IgD-negative memory B cell (primary cell): Measurements from ENCODE around the gene FGF5. TPM values are rescaled to one million over a fixed set of nuclear protein-coding genes. Genes with fewer than 3 reads are reported as not detected.
"Not testable (repeated sequence)": the region's sequence is repeated elsewhere in the genome, so short reads cannot be mapped to it uniquely, and the experiment has no call there.

Experiments used
- H3K27ac Mint-ChIP-seq, 3 donors: one replicate each; pipeline ENCODE4 v1.8.0; 2020 to 2022; ENCODE audit warnings: mild to moderate bottlenecking in 3 of 3, mixed read lengths in 3 of 3, moderate library complexity in 1 of 3
- H3K27me3 Mint-ChIP-seq: one replicate; pipeline ENCODE4 v1.8.0; 2021; ENCODE audit warnings: mixed read lengths
- H3K36me3 Mint-ChIP-seq: one replicate; pipeline ENCODE4 v1.8.0; 2020; ENCODE audit warnings: mild to moderate bottlenecking, mixed read lengths
- H3K4me1 Mint-ChIP-seq, 3 donors: one replicate each; pipeline ENCODE4 v1.8.0; 2020 to 2022; ENCODE audit warnings: mixed read lengths in 3 of 3, mild to moderate bottlenecking in 1 of 3
- H3K4me3 Mint-ChIP-seq, 4 donors: one replicate each; pipeline ENCODE4 v1.8.0; 2020 to 2022; ENCODE audit warnings: mild to moderate bottlenecking in 4 of 4, mixed read lengths in 4 of 4, moderate library complexity in 3 of 4
- H3K9me3 Mint-ChIP-seq, 3 donors: one replicate each; pipeline ENCODE4 v1.8.0; 2020 to 2021; ENCODE audit warnings: mixed read lengths in 3 of 3, mild to moderate bottlenecking in 1 of 3
- polyA plus RNA-seq: library from polyadenylated mRNA; unstranded; fragments of 300-500 nt; fragmentation: Illumina TruSeq; gene quantifications from one replicate; pipeline ENCODE4 v1.2.3, GENCODE V29; 2021

FGF5 gene
- polyA plus RNA-seq, 1 donor from 2014 or later = not detected

GRCh38 chr4:80295336-80295735 is 28.9 kb downstream of the FGF5 start:
- Mint-ChIP-seq H3K36me3 (no peaks in the 10 kb centered on the region), H3K4me3 (no peak overlapping the region), H3K4me1 (no peaks in the 10 kb centered on the region), H3K27me3 (peaks cover 7% of the 10 kb centered on the region), H3K9me3 (peaks cover 0 to 2% (median 1%) of the 10 kb centered on the region in 3 donors), H3K27ac (no peak overlapping the region)

GRCh38 chr4:80295826-80296225 is 29.4 kb downstream of the FGF5 start:
- Mint-ChIP-seq H3K9me3 (peaks cover 0 to 2% (median 1%) of the 10 kb centered on the region in 3 donors), H3K4me3 (no peak overlapping the region), H3K27me3 (peaks cover 10% of the 10 kb centered on the region), H3K4me1 (no peaks in the 10 kb centered on the region), H3K27ac (no peak overlapping the region), H3K36me3 (no peaks in the 10 kb centered on the region)

GRCh38 chr4:80301884-80302283 is 35.4 kb downstream of the FGF5 start:
- Mint-ChIP-seq H3K4me3 (no peak overlapping the region), H3K4me1 (no peaks in the 10 kb centered on the region), H3K9me3 (peaks cover 0 to 4% (median 3%) of the 10 kb centered on the region in 3 donors), H3K27me3 (peaks cover 17% of the 10 kb centered on the region), H3K36me3 (peaks cover 2% of the 10 kb centered on the region), H3K27ac (no peak overlapping the region)

GRCh38 chr4:80302616-80303223 is 36.3 kb downstream of the FGF5 start:
- H3K27me3 Mint-ChIP-seq = peaks cover 16% of the 10 kb centered on the region
- H3K4me1 Mint-ChIP-seq = no peaks in the 10 kb centered on the region
- no peak overlapping the region for H3K27ac Mint-ChIP-seq
- H3K36me3 Mint-ChIP-seq = peaks cover 2% of the 10 kb centered on the region
- peaks cover 0 to 4% (median 3%) of the 10 kb centered on the region in 3 donors for H3K9me3 Mint-ChIP-seq
- no peak overlapping the region for H3K4me3 Mint-ChIP-seq

GRCh38 chr4:80305466-80305865 is 39.0 kb downstream of the FGF5 start:
- no peak overlapping the region for H3K27ac Mint-ChIP-seq
- H3K27me3 Mint-ChIP-seq = peaks cover 25% of the 10 kb centered on the region
- peaks cover 0 to 4% (median 3%) of the 10 kb centered on the region in 3 donors for H3K9me3 Mint-ChIP-seq
- peaks cover 2% of the 10 kb centered on the region for H3K36me3 Mint-ChIP-seq
- H3K4me3 Mint-ChIP-seq = no peak overlapping the region
- no peaks in the 10 kb centered on the region for H3K4me1 Mint-ChIP-seq

- Mint-ChIP-seq H3K4me1 (no peaks in the 10 kb centered on the region), H3K4me3 (no peak overlapping the region), H3K36me3 (peaks cover 2% of the 10 kb centered on the region)
These were observed 39.8 kb downstream of the FGF5 start for GRCh38 chr4:80306260-80306659.

GRCh38 chr4:80307183-80307735 is 40.8 kb downstream of the FGF5 start:
- Mint-ChIP-seq H3K27ac (no peak overlapping the region), H3K9me3 (peaks cover 0 to 3% (median 0%) of the 10 kb centered on the region in 3 donors), H3K4me1 (no peaks in the 10 kb centered on the region), H3K36me3 (no peaks in the 10 kb centered on the region), H3K27me3 (peaks cover 21% of the 10 kb centered on the region), H3K4me3 (no peak overlapping the region)

More at GRCh38 chr4:80306260-80306659, 39.8 kb downstream of the FGF5 start:
- H3K27ac Mint-ChIP-seq = no peak overlapping the region
- peaks cover 0 to 4% (median 3%) of the 10 kb centered on the region in 3 donors for H3K9me3 Mint-ChIP-seq
- H3K27me3 Mint-ChIP-seq = peaks cover 23% of the 10 kb centered on the region

- Mint-ChIP-seq H3K27ac (no peak overlapping the region), H3K36me3 (no peaks in the 10 kb centered on the region), H3K4me3 (no peak overlapping the region), H3K27me3 (peaks cover 21% of the 10 kb centered on the region), H3K4me1 (no peaks in the 10 kb centered on the region), H3K9me3 (peaks cover 0 to 3% (median 0%) of the 10 kb centered on the region in 3 donors)
These were observed 41.5 kb downstream of the FGF5 start for GRCh38 chr4:80307774-80308465.

- Mint-ChIP-seq H3K27me3 (peaks cover 21% of the 10 kb centered on the region), H3K36me3 (no peaks in the 10 kb centered on the region), H3K4me3 (no peak overlapping the region), H3K4me1 (no peaks in the 10 kb centered on the region), H3K9me3 (peaks cover 0 to 3% (median 0%) of the 10 kb centered on the region in 3 donors), H3K27ac (no peak overlapping the region)
These were observed 42.0 kb downstream of the FGF5 start for GRCh38 chr4:80308466-80308822.

GRCh38 chr4:80309294-80310004 is 43.0 kb downstream of the FGF5 start:
- no peaks in the 10 kb centered on the region for H3K36me3 Mint-ChIP-seq
- H3K27me3 Mint-ChIP-seq = peaks cover 20% of the 10 kb centered on the region
- peaks cover 0 to 3% (median 0%) of the 10 kb centered on the region in 3 donors for H3K9me3 Mint-ChIP-seq
- no peak overlapping the region for H3K27ac Mint-ChIP-seq
- no peaks in the 10 kb centered on the region for H3K4me1 Mint-ChIP-seq
- no peak overlapping the region for H3K4me3 Mint-ChIP-seq

GRCh38 chr4:80311130-80311529 is 44.7 kb downstream of the FGF5 start:
- Mint-ChIP-seq H3K4me3 (no peak overlapping the region), H3K27ac (no peak overlapping the region), H3K36me3 (no peaks in the 10 kb centered on the region), H3K4me1 (no peaks in the 10 kb centered on the region), H3K9me3 (no peaks in the 10 kb centered on the region), H3K27me3 (peaks cover 16% of the 10 kb centered on the region)

- Mint-ChIP-seq H3K9me3 (no peaks in the 10 kb centered on the region), H3K4me3 (no peak overlapping the region), H3K27ac (no peak overlapping the region), H3K27me3 (peaks cover 13% of the 10 kb centered on the region), H3K4me1 (no peaks in the 10 kb centered on the region), H3K36me3 (peaks cover 2% of the 10 kb centered on the region)
These were observed 45.7 kb downstream of the FGF5 start for GRCh38 chr4:80312124-80312523.

GRCh38 chr4:80313627-80314026 is 47.2 kb downstream of the FGF5 start:
- Mint-ChIP-seq H3K9me3 (no peaks in the 10 kb centered on the region), H3K4me3 (no peak overlapping the region), H3K27me3 (peaks cover 8% of the 10 kb centered on the region), H3K27ac (no peak overlapping the region), H3K36me3 (peaks cover 2% of the 10 kb centered on the region), H3K4me1 (no peaks in the 10 kb centered on the region)

GRCh38 chr4:80315848-80316247 is 49.4 kb downstream of the FGF5 start:
- not testable (repeated sequence) for H3K4me1 Mint-ChIP-seq, H3K9me3 Mint-ChIP-seq, H3K27ac Mint-ChIP-seq, H3K36me3 Mint-ChIP-seq, H3K27me3 Mint-ChIP-seq, H3K4me3 Mint-ChIP-seq

- H3K4me3 Mint-ChIP-seq = no peak overlapping the region
- peaks cover 2% of the 10 kb centered on the region for H3K36me3 Mint-ChIP-seq
- peaks cover 2% of the 10 kb centered on the region for H3K27me3 Mint-ChIP-seq
- no peaks in the 10 kb centered on the region for H3K4me1 Mint-ChIP-seq
- no peak overlapping the region for H3K27ac Mint-ChIP-seq
- H3K9me3 Mint-ChIP-seq = no peaks in the 10 kb centered on the region
These were observed 54.9 kb downstream of the FGF5 start for GRCh38 chr4:80321341-80321740.
